ENCODE results near the gene UFD1.

The UFD1 gene

DNA sequence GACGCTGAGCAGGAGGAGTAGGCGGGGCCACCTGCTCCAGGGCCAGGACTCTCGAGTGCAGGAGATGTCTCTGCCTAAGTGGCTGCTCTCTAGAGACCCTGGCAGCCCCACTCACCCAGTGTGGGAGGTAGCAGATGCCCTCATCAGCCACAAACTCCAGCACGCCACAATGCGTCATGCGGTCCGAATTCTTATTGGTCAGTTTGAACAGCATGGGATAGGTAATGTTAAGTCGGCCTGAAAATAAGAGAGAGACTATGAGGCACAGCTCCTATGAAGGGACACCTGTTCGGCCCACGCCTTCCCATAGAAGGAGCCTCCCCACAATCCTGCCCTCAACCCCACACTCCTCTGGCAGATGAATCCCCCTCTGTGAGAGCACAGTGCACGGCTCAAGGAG is 7.4 kb downstream of the UFD1 start:
- no peak for DNase-seq (ENCODE audit: low read depth in 2 of 2)

- no peak for DNase-seq (ENCODE audit: low read depth in 2 of 2)
These were observed 9.0 kb downstream of the UFD1 start for GRCh38 chr22:19470010-19470409.

DNA sequence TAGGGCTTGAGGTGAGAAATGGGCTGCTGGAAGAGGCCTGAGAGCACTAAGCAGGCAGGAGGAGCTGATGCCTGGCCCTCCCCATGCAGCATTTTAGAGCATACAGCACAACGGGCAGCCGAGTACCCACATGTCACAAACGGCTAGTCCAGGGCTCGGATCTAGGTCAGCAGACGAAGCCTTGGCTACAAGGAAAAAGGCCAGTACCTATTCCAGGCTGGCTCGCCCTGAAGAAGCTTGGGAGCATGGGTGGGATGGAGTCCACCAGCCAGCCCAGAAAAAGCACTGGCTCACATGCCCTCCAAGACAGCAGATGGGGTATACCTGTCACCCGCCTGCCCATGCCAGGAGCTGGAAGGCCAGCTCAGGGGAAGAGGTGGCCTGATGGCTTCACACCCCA is 9.6 kb downstream of the UFD1 start:
- no peak for DNase-seq (ENCODE audit: low read depth in 2 of 2)

DNA sequence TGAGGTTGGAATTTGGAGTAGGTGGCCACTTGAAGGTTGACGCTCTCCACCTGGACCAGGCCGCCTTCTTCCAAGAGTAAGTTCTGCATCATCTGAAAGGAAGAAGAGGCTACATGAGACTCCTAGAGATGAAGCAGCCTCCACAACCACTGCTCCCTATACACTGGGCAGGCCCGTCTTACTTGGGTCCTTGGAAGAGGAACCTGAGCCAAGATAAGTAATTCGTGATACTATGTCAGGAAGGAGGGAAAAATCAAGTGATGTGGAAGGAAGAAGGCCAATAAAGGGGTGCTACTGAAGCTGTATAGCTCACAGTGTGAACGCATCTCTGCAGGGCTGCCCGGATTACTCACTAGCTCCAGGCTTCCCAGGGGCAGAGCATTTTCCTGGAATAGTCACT is 11.1 kb downstream of the UFD1 start:
- no peak for DNase-seq (ENCODE audit: low read depth in 2 of 2)

DNA sequence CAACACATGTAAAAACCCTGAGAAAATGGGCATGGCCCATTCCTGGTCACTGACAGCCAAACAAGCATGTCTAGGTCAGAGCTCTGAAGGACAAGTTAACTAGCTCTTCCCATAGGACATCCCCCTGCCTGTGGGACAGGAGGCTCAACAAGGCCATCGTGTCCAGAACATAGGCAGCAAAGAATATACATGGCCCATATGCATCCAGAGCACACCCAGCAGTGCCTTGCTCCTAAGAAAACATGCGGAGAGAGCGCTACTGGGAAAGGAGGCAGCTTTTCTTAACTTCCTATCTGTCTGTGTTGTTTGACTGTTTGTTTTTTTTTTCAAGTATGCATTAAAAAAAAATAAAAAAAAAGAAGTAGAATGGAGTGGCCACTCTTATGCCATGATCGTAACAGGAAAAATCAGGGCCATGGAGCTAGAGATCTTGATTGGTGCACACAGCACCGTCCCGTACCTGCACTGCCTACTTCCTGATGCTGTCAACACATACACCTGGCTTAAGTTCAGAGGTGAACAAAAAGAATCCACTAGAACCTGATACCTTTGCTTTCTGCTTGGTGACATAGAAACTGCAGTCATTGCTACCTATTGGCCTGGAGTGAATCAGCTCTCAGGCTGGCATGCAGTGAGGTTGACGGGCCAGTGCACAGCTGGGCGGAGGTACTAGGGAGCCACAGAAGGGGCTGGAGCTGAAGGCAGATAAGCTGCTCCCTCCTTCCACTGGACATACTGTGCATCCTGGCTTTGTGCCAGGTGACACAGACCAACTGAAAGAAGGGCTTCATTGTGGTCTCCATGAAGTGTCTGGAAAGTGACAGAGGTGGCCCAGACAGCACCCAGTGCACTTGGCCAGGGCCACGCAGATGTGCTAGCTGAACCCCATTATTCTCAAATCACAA is 11.9 kb downstream of the UFD1 start:
- no peak for DNase-seq (ENCODE audit: low read depth in 2 of 2)

GRCh38 chr22:19466126-19466716 is 12.8 kb downstream of the UFD1 start:
- no peak for DNase-seq (ENCODE audit: low read depth in 2 of 2)

GRCh38 chr22:19464975-19465374 is 14.0 kb downstream of the UFD1 start:
- DNase-seq (ENCODE audit: low read depth in 2 of 2): no peak

DNA sequence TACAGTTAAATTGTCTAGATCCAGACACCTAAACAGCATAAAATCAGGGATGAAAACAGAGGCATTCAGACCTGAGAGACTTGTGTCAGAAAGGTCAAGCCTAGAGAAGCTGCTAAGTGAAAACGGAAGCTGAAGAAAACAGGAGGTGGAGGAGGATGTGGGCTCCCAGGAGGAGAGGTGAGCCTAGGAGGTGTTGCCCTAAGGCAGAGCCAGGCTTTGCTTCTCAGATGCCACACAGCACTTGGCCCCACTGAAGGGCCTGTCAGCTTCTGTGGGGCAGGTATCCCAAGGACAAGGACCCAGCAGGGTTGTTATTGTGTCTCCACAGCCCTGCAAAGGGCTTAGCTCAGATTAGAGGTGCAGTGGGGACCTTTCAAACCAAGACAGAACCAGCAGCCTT is 14.4 kb downstream of the UFD1 start:
- DNase-seq (ENCODE audit: low read depth in 2 of 2): no peak

- no peak for DNase-seq (ENCODE audit: low read depth in 2 of 2)
These were observed 15.2 kb downstream of the UFD1 start for GRCh38 chr22:19463491-19464469.

DNA sequence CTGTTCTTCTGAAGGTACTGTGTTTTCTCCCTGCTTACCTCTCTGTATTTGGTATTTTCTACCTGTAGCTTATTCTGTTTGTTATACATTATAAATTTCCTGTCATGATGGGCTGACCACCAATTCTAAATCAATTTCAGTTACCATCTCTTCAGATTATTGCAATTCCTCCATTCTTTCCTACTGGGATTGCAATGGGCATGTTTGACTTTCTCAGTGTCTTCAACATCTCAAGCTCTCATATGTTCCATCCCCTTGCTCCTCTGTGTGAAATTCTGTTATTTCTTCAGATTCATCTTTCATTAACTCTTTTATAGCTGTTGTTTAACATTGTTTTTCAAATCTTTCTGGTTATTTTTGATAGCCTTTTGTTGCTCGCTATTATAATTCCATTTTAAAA is 16.0 kb downstream of the UFD1 start:
- DNase-seq (ENCODE audit: low read depth in 2 of 2): no peak

DNA sequence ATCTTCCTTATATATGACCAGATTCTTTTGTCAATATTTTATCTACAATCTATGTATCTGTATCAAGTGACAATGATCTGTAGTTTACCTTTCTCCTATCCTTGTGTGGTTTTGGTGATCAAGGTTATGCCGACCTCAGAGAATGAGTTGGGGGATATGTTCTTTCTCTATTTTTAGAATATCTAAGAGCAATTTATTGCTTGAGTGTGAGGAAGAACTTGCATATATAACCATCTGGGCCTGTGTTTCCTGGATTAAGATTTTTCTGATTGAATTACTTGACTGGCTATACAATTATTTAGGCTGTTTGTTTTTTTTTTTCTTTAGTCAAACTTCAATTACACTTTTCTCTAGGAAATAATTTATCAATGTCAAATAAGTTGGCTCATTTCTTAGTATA is 17.5 kb downstream of the UFD1 start:
- no peak for DNase-seq (ENCODE audit: low read depth in 2 of 2)

GRCh38 chr22:19460036-19460435 is 19.0 kb downstream of the UFD1 start:
- no peak for DNase-seq (ENCODE audit: low read depth in 2 of 2)

DNA sequence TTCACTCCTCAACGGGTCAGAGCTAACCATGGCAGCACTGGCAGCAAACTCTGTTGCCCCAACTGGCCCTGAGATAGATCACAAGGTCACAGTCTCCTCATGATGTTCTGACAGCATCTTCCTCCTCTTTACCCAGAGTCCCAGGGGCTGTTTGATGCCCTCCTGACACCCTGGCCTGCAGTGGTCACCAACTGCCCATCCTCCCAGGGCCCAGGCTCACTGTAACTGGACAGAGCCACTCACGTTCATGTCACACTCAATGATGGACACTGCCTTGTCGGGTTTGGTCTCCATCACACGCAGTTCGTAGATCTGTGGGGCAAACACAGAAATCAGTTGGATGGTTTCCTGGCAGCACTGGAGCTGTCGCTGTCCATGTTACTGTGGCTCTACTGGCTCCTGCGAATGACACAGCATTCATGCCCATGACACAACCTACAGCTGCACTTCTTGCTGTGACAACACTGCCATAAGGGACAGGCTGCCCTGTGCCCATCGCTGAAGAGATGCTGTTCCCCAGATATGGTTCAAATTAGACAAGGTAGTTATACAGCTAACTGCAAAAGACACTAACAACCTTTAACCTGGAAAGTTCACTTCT is 21.1 kb downstream of the UFD1 start:
- no peak for DNase-seq (ENCODE audit: low read depth in 2 of 2)

GRCh38 chr22:19456541-19456940 is 22.5 kb downstream of the UFD1 start:
- no peak for DNase-seq (ENCODE audit: low read depth in 2 of 2)

GRCh38 chr22:19455585-19456370 is 23.2 kb downstream of the UFD1 start:
- DNase-seq (ENCODE audit: low read depth in 2 of 2): no peak

- no peak for DNase-seq (ENCODE audit: low read depth in 2 of 2)
These were observed 24.0 kb downstream of the UFD1 start for GRCh38 chr22:19455033-19455432.

DNA sequence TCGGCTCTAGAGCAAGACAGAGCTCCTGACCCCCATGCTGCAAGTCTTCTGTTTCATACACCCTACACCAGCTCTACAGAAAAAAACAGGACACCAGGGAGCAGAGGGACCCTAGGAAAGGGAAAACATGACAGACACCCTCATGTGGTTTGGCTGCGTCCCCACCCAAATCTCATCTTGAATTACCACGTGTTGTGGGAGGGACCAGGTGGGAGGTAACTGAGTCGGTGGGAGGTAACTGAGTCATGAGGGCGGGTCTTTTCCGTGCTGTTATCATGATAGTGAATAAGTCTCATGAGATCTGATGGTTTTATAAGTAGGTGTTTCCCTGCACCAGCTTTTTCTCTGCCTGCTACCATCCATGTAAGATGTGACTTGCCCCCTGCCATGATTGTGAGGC is 24.8 kb downstream of the UFD1 start:
- no peak for DNase-seq (ENCODE audit: low read depth in 2 of 2)

DNA sequence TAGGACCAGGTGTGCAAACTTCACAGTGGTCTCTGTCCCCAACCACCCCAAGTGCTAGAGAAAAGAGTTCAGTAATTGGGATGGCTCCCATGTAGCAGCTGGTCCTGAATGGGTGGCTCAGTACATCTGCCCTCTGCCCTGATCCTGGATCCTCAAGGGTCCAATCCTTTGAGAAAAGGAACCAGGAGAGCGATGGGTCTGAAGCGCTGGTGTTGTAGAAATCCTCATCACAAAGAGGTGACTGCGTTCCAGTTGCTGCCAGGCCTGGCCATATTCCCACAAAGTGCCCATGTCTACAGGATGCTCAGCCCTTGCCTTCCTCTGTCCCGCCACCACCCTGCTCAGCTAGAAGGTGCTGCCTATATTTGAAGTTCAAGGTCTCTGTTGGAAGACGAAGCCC is 25.3 kb downstream of the UFD1 start:
- DNase-seq (ENCODE audit: low read depth in 2 of 2): no peak

DNA sequence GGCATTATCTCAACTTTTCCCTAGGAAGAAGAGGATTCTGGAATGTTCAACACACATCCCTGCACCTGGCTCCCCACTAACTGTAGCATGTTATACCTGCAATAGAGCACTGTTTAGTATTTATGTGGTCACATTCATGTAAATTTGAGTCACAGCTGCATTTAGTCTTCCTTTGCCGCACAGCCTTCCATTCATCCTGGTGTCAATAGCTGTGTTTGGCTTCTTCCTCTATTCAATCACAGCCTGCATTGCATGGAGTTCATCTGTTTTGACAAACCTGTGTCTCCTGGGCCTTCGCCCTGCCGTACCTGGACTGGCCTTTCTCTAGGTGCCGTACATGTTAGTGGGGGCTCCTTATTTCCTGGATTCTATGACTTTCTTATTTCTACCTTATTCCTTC is 27.4 kb downstream of the UFD1 start:
- no peak for DNase-seq (ENCODE audit: low read depth in 2 of 2)

DNA sequence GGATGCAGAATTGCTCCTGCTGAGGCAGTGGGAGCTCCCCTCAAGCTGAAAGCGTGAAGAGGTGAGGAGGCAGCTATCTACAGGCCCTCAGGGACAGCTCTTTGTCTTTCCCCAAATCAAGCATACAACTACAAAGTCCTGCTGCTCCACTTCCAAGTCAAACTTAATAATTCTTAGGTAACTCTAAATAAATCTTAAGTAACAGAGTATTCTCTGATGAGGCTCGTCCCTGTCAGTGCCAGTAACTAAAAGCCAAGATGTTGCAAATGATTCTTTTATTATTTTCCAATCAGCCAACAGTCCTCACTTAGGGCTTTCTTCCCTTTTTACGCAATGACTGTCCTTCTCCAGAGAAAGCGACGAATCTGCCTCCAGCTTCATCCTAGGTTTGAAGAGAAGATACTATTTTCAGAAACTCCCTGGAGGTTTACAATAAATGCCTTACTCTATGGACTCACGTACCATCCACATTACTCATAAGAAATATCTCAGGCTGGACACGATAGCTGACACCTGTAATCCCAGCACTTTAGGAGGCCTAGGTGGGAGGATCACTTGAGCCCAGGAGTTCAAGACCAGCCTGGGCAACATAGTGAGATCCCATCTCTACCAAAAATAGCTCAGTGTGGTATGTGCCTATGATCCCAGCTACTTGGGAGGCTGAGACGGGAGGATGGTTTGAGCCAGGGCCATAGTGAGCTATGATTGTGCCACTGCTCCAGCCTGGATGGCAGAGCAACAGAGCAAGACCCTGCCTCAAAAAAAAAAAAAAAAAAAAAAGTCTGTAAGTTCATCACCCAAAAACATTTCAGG is 28.4 kb downstream of the UFD1 start:
- DNase-seq (ENCODE audit: low read depth in 2 of 2): no peak
